OCI-LY1 (cell line): ENCODE measurements around the gene SAMD11.

ENCODE experiments used
- H2AFZ ChIP-seq: fragments of 200-600 bp; sonication (generic), shearing (Covaris generic); 2 replicates; pipeline ENCODE4 v1.6.0; 2014; ENCODE audit warnings: antibody characterized with exemption, mild to moderate bottlenecking, low read length
- H3F3A ChIP-seq: fragments of 200-600 bp; sonication (generic), shearing (Covaris generic); 2 replicates; pipeline ENCODE4 v1.6.0; 2014; ENCODE audit warnings: mild to moderate bottlenecking, antibody characterized with exemption, low read length, moderate library complexity; ENCODE audit not compliant: insufficient read depth
- H3K27ac ChIP-seq: fragments of 200-600 bp; sonication (generic); 2 replicates; pipeline ENCODE4 v1.5.1; 2014; ENCODE audit warnings: low read length, mixed run types, mild to moderate bottlenecking, low read depth; ENCODE audit not compliant: poor library complexity, severe bottlenecking
- H3K27me3 ChIP-seq: fragments of 200-600 bp; sonication (generic); 2 replicates; pipeline ENCODE4 v1.6.0; 2014; ENCODE audit warnings: antibody characterized with exemption, mild to moderate bottlenecking, low read length, moderate library complexity; ENCODE audit not compliant: insufficient read depth
- H3K36me3 ChIP-seq: fragments of 200-600 bp; sonication (generic); 2 replicates; pipeline ENCODE4 v1.6.1; 2014; ENCODE audit warnings: mild to moderate bottlenecking, antibody characterized with exemption, low read length, moderate library complexity, mixed read lengths; ENCODE audit not compliant: insufficient read depth
- H3K4me1 ChIP-seq: fragments of 200-600 bp; sonication (generic); 2 replicates; pipeline ENCODE4 v1.5.1; 2014; ENCODE audit warnings: mild to moderate bottlenecking, low read length, moderate library complexity; ENCODE audit not compliant: insufficient read depth, severe bottlenecking
- H3K4me2 ChIP-seq: fragments of 200-600 bp; sonication (generic), shearing (Covaris generic); 2 replicates; pipeline ENCODE4 v1.6.1; 2014; ENCODE audit warnings: low read length
- H3K4me3 ChIP-seq: fragments of 200-600 bp; sonication (generic); 2 replicates; pipeline ENCODE4 v1.5.1; 2014; ENCODE audit warnings: low read length, low read depth, mild to moderate bottlenecking, mixed read lengths; ENCODE audit not compliant: poor library complexity, severe bottlenecking
- H3K79me2 ChIP-seq: fragments of 200-600 bp; shearing (Covaris generic); 2 replicates; pipeline ENCODE4 v1.6.1; 2016; ENCODE audit warnings: mixed run types, low read length, mixed read lengths; ENCODE audit not compliant: insufficient read depth
- H3K9ac ChIP-seq: fragments of 200-600 bp; sonication (generic), shearing (Covaris generic); 2 replicates; pipeline ENCODE4 v1.6.1; 2014; ENCODE audit warnings: mild to moderate bottlenecking, low read length, mixed read lengths
- H3K9me2 ChIP-seq: fragments of 200-600 bp; sonication (generic), shearing (Covaris generic); 2 replicates; pipeline ENCODE4 v1.6.1; 2014; ENCODE audit warnings: low read depth, mild to moderate bottlenecking, low read length, mixed read lengths
- H3K9me3 ChIP-seq: fragments of 200-600 bp; shearing (Covaris generic); 2 replicates; pipeline ENCODE4 v1.6.1; 2014; ENCODE audit warnings: low read length, mixed read lengths
- H4K20me1 ChIP-seq: fragments of 200-600 bp; sonication (generic), shearing (Covaris generic); 2 replicates; pipeline ENCODE4 v1.6.0; 2016; ENCODE audit warnings: mild to moderate bottlenecking, low read length; ENCODE audit not compliant: insufficient read depth
- EZH2 ChIP-seq: fragments of 200-600 bp; sonication (generic), shearing (Covaris generic); IDR thresholded peaks from 2 replicates; pipeline ENCODE4 v1.8.0; 2017; ENCODE audit warnings: borderline replicate concordance, mixed run types, mild to moderate bottlenecking, antibody characterized with exemption, low read length, moderate library complexity, mixed read lengths
- TF ChIP-seq, protein P1 (sequence below): fragments of 200-600 bp; sonication (generic), shearing (Covaris generic); IDR thresholded peaks from 2 replicates; pipeline ENCODE4 v1.5.1; 2017; ENCODE audit warnings: mild to moderate bottlenecking, antibody characterized with exemption, low read length, moderate library complexity, mixed read lengths

The SAMD11 gene

DNA sequence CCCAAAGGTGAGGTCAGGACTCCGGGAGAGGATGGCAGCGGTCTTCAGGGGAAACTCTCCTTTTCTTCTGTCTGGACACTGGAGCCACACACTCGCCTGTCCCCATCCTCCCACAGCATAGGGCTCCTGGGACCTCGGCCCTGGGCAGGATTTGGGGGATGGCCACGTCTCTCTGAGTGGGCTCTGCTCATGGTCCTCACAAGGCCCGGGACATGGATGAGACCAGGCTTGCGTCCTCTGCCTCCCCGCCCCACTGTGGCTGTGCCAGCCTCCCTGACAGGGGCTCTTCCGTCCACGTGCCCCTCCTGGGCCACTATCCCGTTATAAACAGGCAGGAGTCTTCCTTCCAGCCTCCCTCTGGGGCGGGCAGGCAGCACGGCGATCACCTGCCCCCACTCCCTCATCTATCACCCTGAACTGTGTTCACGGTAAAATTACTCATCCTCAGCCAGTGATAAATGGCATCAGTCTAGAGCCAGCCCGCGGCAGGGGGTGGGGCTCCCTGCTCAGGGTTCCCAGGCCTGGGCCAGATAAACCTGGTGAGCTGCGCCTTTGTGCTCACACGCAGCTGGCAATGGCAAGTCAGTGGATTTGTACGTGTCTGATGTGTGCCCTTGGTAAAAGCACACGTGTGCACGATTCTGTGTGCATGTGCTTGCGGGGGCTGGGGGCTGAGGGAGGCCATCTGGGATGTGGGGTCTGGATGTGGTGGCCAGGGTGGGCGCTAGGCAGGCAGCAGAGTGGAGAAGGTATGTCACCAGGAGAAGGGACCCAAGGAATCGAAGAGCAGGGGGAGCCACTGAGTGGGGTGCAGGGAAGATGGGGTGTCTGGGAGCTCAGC is 12.6 kb upstream of the SAMD11 start:
- Histone ChIP-seq H4K20me1 (no peaks in the 10 kb centered on the region), H3K27ac (no peak overlapping the region), H3K4me3 (no peak overlapping the region), H3K79me2 (no peaks in the 10 kb centered on the region), H3F3A (no peaks in the 10 kb centered on the region), H3K4me1 (no peaks in the 10 kb centered on the region), H3K27me3 (no peaks in the 10 kb centered on the region), H2AFZ (no peak overlapping the region), H3K9me3 (no peaks in the 10 kb centered on the region), H3K36me3 (no peaks in the 10 kb centered on the region), H3K9me2 (no peaks in the 10 kb centered on the region), H3K4me2 (no peak overlapping the region), H3K9ac (no peak overlapping the region)
- TF ChIP-seq EZH2: no peak
- TF ChIP-seq, protein P1, sequence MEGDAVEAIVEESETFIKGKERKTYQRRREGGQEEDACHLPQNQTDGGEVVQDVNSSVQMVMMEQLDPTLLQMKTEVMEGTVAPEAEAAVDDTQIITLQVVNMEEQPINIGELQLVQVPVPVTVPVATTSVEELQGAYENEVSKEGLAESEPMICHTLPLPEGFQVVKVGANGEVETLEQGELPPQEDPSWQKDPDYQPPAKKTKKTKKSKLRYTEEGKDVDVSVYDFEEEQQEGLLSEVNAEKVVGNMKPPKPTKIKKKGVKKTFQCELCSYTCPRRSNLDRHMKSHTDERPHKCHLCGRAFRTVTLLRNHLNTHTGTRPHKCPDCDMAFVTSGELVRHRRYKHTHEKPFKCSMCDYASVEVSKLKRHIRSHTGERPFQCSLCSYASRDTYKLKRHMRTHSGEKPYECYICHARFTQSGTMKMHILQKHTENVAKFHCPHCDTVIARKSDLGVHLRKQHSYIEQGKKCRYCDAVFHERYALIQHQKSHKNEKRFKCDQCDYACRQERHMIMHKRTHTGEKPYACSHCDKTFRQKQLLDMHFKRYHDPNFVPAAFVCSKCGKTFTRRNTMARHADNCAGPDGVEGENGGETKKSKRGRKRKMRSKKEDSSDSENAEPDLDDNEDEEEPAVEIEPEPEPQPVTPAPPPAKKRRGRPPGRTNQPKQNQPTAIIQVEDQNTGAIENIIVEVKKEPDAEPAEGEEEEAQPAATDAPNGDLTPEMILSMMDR: no peak

DNA sequence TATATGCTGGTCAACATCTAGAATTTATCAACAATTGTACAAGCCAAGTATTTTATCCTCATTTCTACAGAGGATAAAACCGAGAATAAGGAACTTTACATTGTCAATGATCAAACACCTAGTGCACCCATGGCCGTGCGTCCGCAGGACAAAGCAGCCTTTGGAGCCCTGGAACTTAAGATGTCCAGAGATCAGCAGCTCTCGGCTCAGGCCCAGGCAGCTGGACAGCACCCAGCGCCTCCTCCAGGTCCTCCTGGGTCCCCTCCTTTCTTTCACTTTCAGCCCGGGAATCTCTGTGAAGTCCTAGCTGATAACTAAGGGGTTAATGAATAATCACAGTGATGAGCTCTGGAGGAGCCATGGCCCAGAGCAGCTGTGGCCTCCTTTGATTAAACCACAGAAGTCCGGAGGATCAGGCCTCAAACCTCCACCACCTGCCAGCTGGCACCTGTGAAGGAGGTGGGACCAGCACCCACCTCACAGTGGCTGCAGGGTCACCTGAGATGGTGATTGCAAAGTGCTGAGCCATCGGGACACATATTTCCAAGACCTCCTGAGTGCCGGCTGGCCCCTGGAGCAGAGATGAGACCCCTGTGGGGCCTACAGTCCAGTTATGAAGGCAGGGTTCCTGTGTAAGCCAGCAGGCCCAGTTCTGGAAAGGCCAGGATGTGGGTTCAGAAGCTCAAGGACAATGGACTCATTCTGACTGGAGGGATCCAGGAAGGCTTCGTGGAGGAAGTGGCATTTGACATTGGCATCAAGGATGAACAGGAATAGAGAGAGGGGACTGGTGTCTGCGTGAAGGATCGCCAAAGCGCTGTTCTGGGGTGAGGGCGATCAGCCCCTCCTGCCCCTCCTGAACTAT is 11.6 kb upstream of the SAMD11 start:
- Histone ChIP-seq H3K9me2 (no peaks in the 10 kb centered on the region), H3K27ac (no peak overlapping the region), H3K4me2 (no peak overlapping the region), H3F3A (no peaks in the 10 kb centered on the region), H2AFZ (no peak overlapping the region), H3K79me2 (no peaks in the 10 kb centered on the region), H3K27me3 (peaks cover 3% of the 10 kb centered on the region), H3K36me3 (no peaks in the 10 kb centered on the region), H3K9ac (no peak overlapping the region), H4K20me1 (no peaks in the 10 kb centered on the region), H3K9me3 (no peaks in the 10 kb centered on the region), H3K4me3 (no peak overlapping the region), H3K4me1 (no peaks in the 10 kb centered on the region)
- TF ChIP-seq EZH2: no peak
- TF ChIP-seq, protein P1: no peak

DNA sequence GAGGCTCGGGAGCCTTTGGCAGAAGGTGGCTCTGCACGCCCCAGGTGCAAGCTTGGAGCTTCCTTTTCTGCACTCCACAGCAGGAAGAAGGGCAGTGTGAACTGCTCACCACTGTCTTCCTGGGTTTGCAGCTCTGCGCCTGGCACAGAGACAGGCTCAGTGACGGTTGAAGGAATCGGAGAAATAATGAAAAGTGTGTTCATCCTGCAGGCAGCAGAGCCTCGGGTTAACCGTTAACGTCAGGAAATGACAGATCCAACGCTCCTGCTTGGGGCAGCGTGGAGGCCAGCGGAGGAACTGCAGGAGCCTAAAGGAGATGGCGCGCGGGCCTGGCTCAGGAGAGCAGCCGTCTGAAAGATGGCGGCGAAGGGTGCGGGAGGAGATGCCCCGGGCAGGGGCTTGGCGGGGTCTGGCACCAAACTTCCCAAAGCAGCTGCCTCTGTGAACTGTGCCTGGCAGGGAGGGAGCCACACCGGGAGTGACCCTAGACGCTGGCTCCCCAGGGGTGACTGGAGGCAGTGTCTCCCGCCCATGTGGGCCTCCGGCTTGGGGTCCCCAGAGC is 10.9 kb upstream of the SAMD11 start:
- TF ChIP-seq, protein P1: no peak
- no peak for TF ChIP-seq EZH2
- no peak overlapping the region for H3K27ac ChIP-seq
- no peaks in the 10 kb centered on the region for H3F3A ChIP-seq
- no peaks in the 10 kb centered on the region for H3K79me2 ChIP-seq
- H3K4me3 ChIP-seq: no peak overlapping the region
- H3K36me3 ChIP-seq: no peaks in the 10 kb centered on the region
- no peaks in the 10 kb centered on the region for H4K20me1 ChIP-seq
- H3K4me1 ChIP-seq: no peaks in the 10 kb centered on the region
- H2AFZ ChIP-seq: no peak overlapping the region
- no peak overlapping the region for H3K9ac ChIP-seq
- no peaks in the 10 kb centered on the region for H3K9me2 ChIP-seq
- no peaks in the 10 kb centered on the region for H3K9me3 ChIP-seq
- H3K27me3 ChIP-seq: peaks cover 10% of the 10 kb centered on the region
- no peak overlapping the region for H3K4me2 ChIP-seq
